ENCODE results near the gene PACSIN1.

The PACSIN1 gene

DNA sequence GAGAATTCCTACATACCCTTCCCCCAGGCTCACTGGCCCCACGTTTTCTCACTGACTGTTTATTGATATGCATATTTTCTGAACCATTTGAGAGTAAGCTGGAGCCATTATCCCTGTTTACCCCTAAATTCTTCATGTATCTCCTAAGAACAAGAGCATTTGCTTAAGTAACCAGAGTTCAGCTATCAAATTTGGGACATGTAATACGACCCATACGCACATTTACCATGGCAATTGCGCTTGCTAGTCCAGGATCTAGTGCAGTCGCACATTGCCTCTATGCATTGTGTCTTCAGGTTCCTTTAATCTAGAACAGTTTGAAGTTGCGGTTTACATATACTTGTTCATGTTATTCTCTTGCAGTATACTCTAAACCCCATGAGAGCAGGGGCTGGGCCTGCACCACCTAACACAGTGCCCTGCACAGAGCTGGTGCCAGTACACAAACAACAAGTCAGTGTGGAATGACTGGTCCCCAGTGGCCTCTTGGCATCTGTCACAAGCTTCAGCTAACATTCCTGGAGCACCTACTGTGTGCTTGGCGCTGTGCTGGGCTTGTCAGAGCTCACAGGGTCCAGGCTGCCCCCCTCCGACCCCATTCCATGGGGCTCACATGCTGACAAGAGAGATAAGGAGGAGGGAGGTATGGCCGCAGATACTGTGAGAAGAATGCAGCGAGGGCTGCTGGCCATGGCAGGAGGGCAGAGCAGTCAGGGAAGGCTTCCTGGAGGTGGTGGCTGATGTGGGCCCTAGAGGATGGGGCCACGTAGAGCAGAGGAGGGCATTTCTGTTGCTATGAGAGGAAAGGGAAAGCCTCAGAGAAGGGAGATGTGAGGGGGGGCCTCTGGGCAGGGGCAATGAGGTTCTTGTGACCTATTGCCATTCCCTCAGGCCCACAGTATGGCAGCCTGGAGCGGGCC lies 62.1 kb downstream of the PACSIN1 start:
- no peak overlapping the region for H2AFZ ChIP-seq (ENCODE audit: low read depth, low read length)
- H3K4me3 ChIP-seq (ENCODE audit: low read length) = peak overlapping the region; percentile 76

DNA sequence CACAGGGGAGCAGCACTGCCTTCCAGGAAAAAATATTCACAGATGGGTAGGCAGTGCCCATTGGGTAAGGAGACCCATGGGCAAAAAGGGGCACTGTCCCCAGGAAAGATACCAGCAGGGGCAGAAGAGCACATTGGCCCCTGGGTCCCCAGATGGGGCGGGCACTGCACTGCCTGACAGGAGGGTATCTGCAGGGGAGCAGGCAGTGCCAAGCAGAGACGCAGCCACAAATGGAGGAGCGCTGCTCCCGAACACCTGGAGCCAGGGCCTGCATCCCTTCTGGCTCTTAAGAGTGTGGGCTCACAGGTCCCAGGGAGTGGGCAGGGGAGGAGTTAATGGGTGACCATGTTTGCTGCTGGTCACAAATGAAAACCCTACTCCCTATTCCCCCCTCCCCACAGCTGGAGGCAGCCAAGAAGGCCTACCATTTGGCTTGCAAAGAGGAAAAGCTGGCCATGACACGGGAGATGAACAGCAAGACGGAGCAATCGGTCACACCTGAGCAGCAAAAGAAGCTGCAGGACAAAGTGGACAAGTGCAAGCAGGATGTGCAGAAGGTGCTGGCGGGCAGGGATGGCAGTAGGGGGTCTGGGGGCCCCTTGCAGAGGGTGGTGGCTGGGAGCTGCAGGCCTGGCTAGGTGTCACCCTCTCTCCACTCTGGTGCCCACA lies 63.3 kb downstream of the PACSIN1 start:
- Histone ChIP-seq H3K4me1 (ENCODE audit: low read length) (peaks cover 10% of the 10 kb centered on the region), H3K79me2 (ENCODE audit: low read length) (no peaks in the 10 kb centered on the region), H3K4me3 (ENCODE audit: low read length) (no peak overlapping the region), H3K27ac (ENCODE audit: low read length) (no peak overlapping the region), H4K20me1 (ENCODE audit: insufficient read depth, low read length) (no peaks in the 10 kb centered on the region), H2AFZ (ENCODE audit: low read depth, low read length) (no peak overlapping the region), H3K9me3 (ENCODE audit: insufficient read depth, low read length) (no peaks in the 10 kb centered on the region), H3K9ac (ENCODE audit: low read length) (no peak overlapping the region), H3K36me3 (replicated peaks; ENCODE audit: low read depth, low read length) (no peaks in the 10 kb centered on the region), H3K4me2 (ENCODE audit: low read length) (no peak overlapping the region), H3K27me3 (ENCODE audit: low read depth, low read length) (no peaks in the 10 kb centered on the region)
- TF ChIP-seq, protein P1, sequence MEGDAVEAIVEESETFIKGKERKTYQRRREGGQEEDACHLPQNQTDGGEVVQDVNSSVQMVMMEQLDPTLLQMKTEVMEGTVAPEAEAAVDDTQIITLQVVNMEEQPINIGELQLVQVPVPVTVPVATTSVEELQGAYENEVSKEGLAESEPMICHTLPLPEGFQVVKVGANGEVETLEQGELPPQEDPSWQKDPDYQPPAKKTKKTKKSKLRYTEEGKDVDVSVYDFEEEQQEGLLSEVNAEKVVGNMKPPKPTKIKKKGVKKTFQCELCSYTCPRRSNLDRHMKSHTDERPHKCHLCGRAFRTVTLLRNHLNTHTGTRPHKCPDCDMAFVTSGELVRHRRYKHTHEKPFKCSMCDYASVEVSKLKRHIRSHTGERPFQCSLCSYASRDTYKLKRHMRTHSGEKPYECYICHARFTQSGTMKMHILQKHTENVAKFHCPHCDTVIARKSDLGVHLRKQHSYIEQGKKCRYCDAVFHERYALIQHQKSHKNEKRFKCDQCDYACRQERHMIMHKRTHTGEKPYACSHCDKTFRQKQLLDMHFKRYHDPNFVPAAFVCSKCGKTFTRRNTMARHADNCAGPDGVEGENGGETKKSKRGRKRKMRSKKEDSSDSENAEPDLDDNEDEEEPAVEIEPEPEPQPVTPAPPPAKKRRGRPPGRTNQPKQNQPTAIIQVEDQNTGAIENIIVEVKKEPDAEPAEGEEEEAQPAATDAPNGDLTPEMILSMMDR (IDR thresholded peaks at IDR 0.05; ENCODE audit: low read depth, low read length) = no peak
- TF ChIP-seq EZH2phosphoT487 (IDR thresholded peaks at IDR 0.05; ENCODE audit: low read depth) = no peak

More for the DNA sequence above, 62.1 kb downstream of the PACSIN1 start:
- Histone ChIP-seq H3K27ac (ENCODE audit: low read length) (no peak overlapping the region), H3K27me3 (ENCODE audit: low read depth, low read length) (no peaks in the 10 kb centered on the region), H3K4me2 (ENCODE audit: low read length) (peak overlapping the region; percentile 85), H3K9me3 (ENCODE audit: insufficient read depth, low read length) (no peaks in the 10 kb centered on the region), H3K4me1 (ENCODE audit: low read length) (peaks cover 10% of the 10 kb centered on the region), H3K79me2 (ENCODE audit: low read length) (no peaks in the 10 kb centered on the region), H3K36me3 (replicated peaks; ENCODE audit: low read depth, low read length) (no peaks in the 10 kb centered on the region), H4K20me1 (ENCODE audit: insufficient read depth, low read length) (no peaks in the 10 kb centered on the region), H3K9ac (ENCODE audit: low read length) (0 out of 2 replicates have a peak overlapping the region, but pooled peaks have one; percentile 36)
- no peak for TF ChIP-seq EZH2phosphoT487 (IDR thresholded peaks at IDR 0.05; ENCODE audit: low read depth)

DNA sequence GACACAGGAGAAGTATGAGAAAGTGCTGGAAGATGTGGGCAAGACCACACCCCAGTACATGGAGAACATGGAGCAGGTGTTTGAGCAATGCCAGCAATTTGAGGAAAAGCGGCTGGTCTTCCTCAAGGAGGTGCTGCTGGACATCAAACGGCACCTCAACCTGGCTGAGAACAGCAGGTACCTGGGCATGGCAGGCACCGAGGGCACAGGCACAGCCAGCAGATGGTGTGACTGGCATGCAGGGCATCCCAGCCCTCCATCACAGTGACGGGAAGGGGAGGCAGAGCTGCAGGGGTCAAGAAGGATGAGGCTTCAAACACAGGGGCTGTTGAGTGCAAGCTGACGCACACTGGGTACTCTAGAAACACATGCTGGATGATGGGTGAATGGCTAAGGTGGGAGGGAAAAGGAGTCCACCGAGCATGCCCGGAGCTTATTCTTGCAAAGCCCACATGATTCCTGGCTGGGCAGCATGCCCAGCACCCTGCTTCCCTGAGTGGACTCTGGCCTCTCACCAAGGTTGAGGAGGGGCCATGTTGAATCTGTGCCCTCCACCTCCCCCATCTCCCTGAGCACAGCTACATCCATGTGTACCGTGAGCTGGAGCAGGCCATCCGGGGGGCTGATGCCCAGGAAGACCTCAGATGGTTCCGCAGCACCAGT lies 63.9 kb downstream of the PACSIN1 start:
- TF ChIP-seq, protein P1 (IDR thresholded peaks at IDR 0.05; ENCODE audit: low read depth, low read length) = no peak
- no peak for TF ChIP-seq EZH2phosphoT487 (IDR thresholded peaks at IDR 0.05; ENCODE audit: low read depth)
- no peaks in the 10 kb centered on the region for H4K20me1 ChIP-seq (ENCODE audit: insufficient read depth, low read length)
- no peaks in the 10 kb centered on the region for H3K27me3 ChIP-seq (ENCODE audit: low read depth, low read length)
- H3K27ac ChIP-seq (ENCODE audit: low read length) = no peak overlapping the region
- no peak overlapping the region for H3K4me3 ChIP-seq (ENCODE audit: low read length)
- H3K9me3 ChIP-seq (ENCODE audit: insufficient read depth, low read length) = no peaks in the 10 kb centered on the region
- no peaks in the 10 kb centered on the region for H3K36me3 ChIP-seq (replicated peaks; ENCODE audit: low read depth, low read length)
- H3K79me2 ChIP-seq (ENCODE audit: low read length) = no peaks in the 10 kb centered on the region
- H3K9ac ChIP-seq (ENCODE audit: low read length) = no peak overlapping the region
- peaks cover 10% of the 10 kb centered on the region for H3K4me1 ChIP-seq (ENCODE audit: low read length)
- H2AFZ ChIP-seq (ENCODE audit: low read depth, low read length) = no peak overlapping the region
- no peak overlapping the region for H3K4me2 ChIP-seq (ENCODE audit: low read length)

DNA sequence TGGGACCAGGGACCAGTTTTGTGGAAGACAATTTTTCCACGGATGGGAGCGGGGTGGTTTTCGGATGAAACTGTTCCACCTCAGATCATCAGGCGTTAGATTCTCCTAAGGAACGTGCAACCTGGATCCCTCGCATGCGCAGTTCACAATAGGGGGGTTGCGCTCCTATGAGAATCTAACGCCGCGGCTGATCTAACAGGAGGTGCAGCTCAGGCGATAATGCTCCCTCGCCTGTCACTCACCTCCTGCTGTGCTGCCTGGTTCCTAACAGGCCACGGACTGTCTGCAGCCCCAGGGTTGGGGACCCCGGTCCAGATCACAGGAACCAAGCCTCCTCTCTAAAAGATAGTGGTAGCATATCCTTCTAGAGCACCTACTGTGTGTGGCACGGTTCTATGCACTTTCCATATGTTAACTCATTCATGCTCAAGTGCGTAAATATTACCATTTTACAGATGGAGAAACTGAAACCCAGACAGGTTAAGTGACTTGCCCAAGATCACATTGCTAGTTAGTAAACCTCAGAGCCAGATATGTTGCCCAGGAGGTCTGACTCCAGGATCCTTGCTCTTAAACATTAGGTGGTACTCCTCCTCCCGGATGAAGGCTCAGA lies 65.0 kb downstream of the PACSIN1 start:
- Histone ChIP-seq H4K20me1 (ENCODE audit: insufficient read depth, low read length) (no peaks in the 10 kb centered on the region), H3K79me2 (ENCODE audit: low read length) (no peaks in the 10 kb centered on the region), H3K4me2 (ENCODE audit: low read length) (no peak overlapping the region), H3K4me1 (ENCODE audit: low read length) (peaks cover 10% of the 10 kb centered on the region), H3K4me3 (ENCODE audit: low read length) (no peak overlapping the region), H3K9ac (ENCODE audit: low read length) (no peak overlapping the region), H2AFZ (ENCODE audit: low read depth, low read length) (no peak overlapping the region), H3K27me3 (ENCODE audit: low read depth, low read length) (no peaks in the 10 kb centered on the region), H3K27ac (ENCODE audit: low read length) (no peak overlapping the region), H3K36me3 (replicated peaks; ENCODE audit: low read depth, low read length) (no peaks in the 10 kb centered on the region), H3K9me3 (ENCODE audit: insufficient read depth, low read length) (no peaks in the 10 kb centered on the region)
- TF ChIP-seq EZH2phosphoT487 (IDR thresholded peaks at IDR 0.05; ENCODE audit: low read depth) = no peak
- TF ChIP-seq, protein P1 (IDR thresholded peaks at IDR 0.05; ENCODE audit: low read depth, low read length) = no peak
